NB4 (cell line): ENCODE results near the gene OSER1.

Experiments used
- POLR2A ChIP-seq: IDR thresholded peaks from 2 replicates; pipeline ENCODE4 v1.6.1; 2011; ENCODE audit warnings: mild to moderate bottlenecking; ENCODE audit not compliant: insufficient read length; ENCODE audit errors: extremely low read depth
- TF ChIP-seq, protein P1 (sequence below): IDR thresholded peaks from one replicate; pipeline ENCODE4 v1.5.1; 2012; ENCODE audit warnings: low read depth, low read length

DNA sequence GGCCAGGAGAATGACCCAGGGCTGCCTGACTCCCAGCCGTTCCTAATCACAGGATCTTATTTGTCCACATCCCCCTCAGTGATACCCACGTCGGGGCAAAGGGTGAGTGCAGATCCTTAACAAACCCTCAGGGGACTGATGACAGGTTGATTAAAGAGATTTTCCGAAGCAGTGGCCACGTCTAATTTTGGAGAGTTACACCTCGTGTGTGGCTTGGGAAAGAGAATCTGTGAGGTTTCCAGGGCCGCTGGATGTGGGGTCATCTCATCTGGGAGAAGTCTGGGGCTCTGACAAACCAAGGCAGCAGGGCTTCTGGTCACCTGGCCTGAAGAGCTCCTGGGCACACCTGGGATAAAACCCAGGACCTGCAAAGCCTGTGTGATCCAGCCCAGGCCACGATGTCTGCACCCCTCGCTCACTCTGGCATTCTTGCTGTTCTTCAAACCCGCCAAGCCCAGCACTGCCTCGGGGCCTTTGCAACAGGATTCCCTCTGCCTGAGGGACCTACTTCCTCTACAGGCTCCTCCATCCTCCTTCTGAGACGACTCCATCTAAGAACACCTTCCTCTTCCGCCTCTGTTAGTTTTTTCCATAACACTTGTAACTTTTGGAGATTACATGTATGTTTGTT, 28.3 kb downstream of the OSER1 start:
- TF ChIP-seq POLR2A: no peak
- TF ChIP-seq, protein P1, sequence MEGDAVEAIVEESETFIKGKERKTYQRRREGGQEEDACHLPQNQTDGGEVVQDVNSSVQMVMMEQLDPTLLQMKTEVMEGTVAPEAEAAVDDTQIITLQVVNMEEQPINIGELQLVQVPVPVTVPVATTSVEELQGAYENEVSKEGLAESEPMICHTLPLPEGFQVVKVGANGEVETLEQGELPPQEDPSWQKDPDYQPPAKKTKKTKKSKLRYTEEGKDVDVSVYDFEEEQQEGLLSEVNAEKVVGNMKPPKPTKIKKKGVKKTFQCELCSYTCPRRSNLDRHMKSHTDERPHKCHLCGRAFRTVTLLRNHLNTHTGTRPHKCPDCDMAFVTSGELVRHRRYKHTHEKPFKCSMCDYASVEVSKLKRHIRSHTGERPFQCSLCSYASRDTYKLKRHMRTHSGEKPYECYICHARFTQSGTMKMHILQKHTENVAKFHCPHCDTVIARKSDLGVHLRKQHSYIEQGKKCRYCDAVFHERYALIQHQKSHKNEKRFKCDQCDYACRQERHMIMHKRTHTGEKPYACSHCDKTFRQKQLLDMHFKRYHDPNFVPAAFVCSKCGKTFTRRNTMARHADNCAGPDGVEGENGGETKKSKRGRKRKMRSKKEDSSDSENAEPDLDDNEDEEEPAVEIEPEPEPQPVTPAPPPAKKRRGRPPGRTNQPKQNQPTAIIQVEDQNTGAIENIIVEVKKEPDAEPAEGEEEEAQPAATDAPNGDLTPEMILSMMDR: no peak
